ENCODE results near the gene ARHGEF1. TPM values are rescaled to one million over a fixed set of nuclear protein-coding genes. Genes with fewer than 3 reads are reported as not detected.
A peak's percentile ranks its signal among the peaks of the same experiment; 100 is the strongest.

Gene ARHGEF1
- total RNA-seq, 1 donor from 2014 or later, result 27.9 TPM

DNA sequence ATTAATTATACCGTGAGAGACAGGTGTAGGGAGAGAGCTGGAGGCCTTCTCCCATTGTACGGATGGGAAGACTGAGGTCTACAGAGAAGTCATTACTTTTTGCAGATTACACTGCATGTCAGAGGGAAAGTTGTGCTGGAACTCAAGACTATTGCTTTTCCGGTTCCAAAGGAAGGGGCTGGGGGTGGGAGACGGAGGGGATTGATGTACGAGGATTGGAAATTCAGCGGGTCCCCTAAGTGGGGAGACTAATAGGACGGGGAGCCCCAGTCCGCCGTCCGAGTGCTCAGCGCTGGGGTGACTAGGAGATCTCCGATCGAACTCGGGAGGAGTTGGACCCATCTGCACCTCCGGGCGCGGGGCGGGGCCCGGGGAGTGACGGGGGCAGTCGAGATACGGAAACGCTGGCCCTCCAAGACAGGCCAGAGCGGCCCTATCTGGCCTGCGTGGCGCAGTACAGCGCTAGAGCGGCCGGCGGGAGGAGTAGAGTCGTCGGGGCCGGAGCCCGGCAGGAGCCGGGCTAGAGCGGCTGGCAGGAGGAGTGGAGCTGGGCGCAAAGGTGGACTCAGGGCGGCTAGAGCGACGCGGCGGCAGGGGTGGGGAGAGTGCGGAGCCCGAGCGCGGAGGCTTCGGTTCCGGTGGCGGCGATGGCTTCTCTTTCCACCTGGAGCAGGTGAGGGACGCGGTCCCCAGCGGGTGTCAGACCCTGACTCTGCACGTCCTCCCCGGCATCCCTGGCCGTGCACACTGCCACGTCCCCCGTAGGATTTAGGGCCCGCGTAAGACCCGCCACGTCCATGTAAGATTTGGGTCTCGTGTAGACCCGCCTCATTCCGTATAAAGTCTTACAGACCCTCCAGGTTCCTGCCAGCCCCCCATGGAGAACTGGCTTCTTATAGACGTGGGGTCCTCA is 1.1 kb downstream of the ARHGEF1 start:
- peak; percentile 88 to 97 for DNase-seq (ENCODE audit: low read depth in 2 of 2)

GRCh38 chr19:41886761-41887710 is 4.1 kb downstream of the ARHGEF1 start:
- DNase-seq (ENCODE audit: low read depth in 2 of 2), result no peak

GRCh38 chr19:41887711-41888382 is 4.9 kb downstream of the ARHGEF1 start:
- DNase-seq (ENCODE audit: low read depth in 2 of 2), result no peak

- DNase-seq (ENCODE audit: low read depth in 2 of 2), result no peak
Measured at GRCh38 chr19:41888926-41889325, 5.9 kb downstream of the ARHGEF1 start.

DNA sequence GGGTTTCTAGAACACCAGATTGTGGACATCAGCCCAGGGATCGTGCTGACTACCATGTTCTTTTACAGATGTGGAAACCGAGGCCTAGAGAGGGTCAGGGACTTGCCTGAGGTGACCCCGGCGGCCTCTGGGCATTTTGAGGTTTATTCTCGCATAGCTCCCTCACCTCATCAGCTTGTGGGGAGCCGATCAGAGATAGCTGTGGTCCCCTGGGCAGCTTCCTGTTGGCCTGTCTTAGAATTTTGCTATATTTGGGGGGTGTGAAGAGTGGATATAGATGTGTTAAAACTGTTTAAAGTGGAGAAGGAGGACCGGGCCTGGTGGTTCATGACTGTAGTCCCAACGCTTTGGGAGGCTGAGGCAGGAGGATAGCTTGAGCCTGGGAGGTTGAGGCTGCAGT is 6.9 kb downstream of the ARHGEF1 start:
- no peak for DNase-seq (ENCODE audit: low read depth in 2 of 2)

DNA sequence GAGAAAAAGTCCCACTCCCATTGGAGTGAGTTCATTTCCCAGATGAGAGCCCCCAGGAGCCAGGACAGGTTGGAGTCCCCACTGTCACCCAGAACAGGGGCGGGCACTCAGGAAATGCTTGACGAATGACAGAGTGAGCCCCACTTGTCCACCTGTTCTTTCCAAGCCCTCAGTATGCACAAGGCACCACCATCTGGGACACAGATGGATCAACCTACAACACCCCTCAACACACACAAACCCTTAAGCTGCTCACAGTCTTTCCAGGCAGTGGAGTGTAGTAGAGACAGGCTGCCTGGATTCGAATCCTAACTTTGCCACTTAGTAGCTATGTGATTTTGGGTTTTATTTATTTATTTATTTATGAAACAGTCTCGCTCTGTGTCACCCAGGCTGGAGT is 8.0 kb downstream of the ARHGEF1 start:
- no peak for DNase-seq (ENCODE audit: low read depth in 2 of 2)

DNA sequence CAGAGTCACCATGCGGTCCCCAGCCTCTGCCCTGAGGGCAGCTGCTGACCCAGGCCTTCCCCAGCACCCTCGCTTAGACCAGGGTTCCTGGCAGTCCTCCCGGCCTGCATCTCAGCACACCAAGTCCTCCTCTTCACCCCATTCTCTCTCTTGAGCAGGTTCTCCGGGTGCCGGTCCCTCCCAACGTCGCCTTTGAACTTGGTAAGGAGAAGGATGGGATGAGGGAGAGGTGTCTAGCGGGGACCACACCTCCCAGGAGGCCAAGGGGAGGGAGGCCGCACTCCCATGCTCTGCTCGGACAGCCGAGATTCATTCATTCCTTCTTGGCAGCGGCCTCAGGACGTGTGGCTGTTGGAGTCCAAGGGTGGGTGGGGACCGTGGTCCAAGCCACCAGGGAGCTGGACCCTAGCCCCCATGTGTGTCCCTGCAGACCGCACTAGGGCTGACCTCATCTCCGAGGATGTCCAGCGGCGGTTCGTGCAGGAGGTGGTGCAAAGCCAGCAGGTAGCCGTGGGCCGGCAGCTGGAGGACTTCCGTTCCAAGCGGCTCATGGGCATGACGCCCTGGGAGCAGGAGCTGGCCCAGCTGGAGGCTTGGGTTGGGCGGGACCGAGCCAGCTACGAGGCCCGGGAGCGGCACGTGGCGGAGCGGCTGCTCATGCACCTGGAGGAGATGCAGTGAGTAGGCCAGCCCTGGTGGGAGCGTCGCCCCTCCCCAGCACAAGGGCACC is 9.4 kb downstream of the ARHGEF1 start:
- no peak for DNase-seq (ENCODE audit: low read depth in 2 of 2)

DNA sequence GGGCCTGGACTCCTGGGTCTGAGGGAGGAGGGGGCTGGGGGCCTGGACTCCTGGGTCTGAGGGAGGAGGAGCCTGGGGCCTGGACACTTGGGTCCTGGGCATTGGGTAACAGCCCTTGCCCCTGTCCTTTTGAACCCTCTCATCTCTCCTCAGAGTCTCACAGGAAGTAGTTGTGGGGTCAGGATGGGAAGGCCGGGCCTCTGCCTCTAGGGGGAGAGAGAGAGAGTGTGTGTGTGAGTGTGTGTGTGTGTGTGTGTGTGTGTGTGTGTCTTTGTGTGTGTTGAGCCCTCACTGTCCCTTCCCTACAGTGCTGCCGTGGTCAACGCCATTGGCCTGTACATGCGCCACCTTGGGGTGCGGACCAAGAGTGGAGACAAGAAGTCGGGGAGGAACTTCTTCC is 10.9 kb downstream of the ARHGEF1 start:
- no peak for DNase-seq (ENCODE audit: low read depth in 2 of 2)

GRCh38 chr19:41894350-41894749 is 11.4 kb downstream of the ARHGEF1 start:
- DNase-seq (ENCODE audit: low read depth in 2 of 2), result no peak

- DNase-seq (ENCODE audit: low read depth in 2 of 2), result no peak
Measured at GRCh38 chr19:41895745-41896580, 13.0 kb downstream of the ARHGEF1 start.

DNA sequence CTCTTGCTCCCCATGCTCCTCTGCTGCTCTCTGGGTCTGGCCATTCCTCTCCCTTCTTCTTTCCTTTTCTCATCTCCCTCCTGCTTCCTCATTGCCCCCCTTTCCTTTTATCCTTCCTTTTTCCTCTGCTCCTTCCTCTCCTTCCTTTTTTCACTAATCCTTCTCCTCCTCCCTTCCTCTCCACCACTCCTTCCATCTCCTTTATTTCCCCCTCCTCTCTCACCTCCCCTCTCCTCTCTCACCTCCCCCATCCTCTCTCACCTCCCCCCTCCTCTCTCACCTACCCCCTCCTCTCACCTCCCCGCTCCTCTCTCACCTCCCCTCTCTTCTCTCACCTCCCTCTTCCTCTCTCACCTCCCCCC is 13.6 kb downstream of the ARHGEF1 start:
- DNase-seq (ENCODE audit: low read depth in 2 of 2), result no peak

DNA sequence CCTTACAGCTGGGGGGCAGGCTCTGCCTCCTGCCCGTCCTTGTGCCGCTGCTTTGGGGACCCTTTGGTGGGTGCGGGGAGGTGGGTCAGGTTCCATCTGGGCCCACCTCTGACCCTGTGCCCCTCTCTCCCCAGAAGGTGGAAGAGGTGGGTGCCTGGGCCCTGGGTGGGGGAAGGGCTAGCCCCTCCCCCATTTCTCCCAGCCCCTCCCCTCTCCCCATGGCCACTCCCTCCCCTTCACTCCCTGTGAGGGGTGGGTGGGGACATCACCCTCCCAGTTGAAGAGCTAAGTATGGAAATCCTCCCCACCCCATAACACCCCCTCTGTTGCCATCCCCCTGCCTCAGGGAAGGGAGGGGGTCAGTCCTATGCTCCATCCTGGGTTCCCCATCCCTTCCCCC is 14.2 kb downstream of the ARHGEF1 start:
- DNase-seq (ENCODE audit: low read depth in 2 of 2), result no peak

GRCh38 chr19:41897820-41898219 is 14.8 kb downstream of the ARHGEF1 start:
- no peak for DNase-seq (ENCODE audit: low read depth in 2 of 2)

GRCh38 chr19:41898235-41898634 is 15.3 kb downstream of the ARHGEF1 start:
- DNase-seq (ENCODE audit: low read depth in 2 of 2), result no peak

DNA sequence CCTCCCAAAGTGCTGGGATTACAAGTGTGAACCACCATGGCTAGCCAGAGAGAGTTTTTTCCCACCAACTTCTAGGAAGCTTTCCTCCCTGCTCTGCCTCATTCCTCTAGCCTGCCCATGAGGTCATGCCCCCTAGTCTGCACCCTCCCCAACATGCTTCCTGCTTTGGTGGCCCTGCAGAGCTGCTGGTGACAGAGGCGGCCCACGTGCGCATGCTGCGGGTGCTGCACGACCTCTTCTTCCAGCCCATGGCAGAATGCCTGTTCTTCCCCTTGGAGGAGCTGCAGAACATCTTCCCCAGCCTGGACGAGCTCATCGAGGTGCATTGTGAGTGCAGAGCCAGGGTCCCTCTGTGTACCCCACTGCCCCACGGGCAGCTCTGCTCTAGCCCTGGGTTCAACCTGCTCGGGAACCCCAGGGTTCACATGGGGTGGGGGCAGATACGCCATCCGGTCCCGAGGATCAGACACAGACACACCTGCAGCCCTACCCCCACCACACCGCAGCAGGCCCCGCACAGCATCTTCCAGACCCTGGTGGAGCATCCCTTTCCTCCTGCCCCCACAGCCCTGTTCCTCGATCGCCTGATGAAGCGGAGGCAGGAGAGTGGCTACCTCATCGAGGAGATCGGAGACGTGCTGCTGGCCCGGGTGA is 18.9 kb downstream of the ARHGEF1 start:
- no peak for DNase-seq (ENCODE audit: low read depth in 2 of 2)

DNA sequence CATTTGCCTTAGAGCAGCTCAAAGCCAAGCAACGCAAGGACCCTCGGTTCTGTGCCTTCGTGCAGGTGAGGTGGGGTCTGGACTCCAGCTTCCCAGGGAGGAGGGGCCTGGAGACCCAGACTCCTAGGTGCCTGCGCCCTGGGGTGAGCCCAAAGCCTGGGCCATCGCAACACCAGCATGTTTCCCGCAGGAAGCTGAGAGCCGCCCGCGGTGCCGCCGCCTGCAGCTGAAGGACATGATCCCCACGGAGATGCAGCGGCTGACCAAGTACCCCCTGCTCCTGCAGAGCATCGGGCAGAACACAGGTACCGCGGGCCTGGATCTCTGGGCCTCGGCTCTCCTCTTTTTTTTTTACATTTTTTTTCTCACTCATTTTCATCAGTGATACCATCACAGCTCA is 19.6 kb downstream of the ARHGEF1 start:
- no peak for DNase-seq (ENCODE audit: low read depth in 2 of 2)

- DNase-seq (ENCODE audit: low read depth in 2 of 2), result no peak
Measured at GRCh38 chr19:41903193-41903953, 20.4 kb downstream of the ARHGEF1 start.

GRCh38 chr19:41904118-41904870 is 21.3 kb downstream of the ARHGEF1 start:
- DNase-seq (ENCODE audit: low read depth in 2 of 2), result no peak

All from dermis microvascular lymphatic vessel endothelial cell (primary cell).